Muscle of back (tissue), 11 donors: ENCODE data around the gene HRC. TPM values are rescaled to one million over a fixed set of nuclear protein-coding genes. Genes with fewer than 3 reads are reported as not detected.
"Not testable (repeated sequence)": the region's sequence is repeated elsewhere in the genome, so short reads cannot be mapped to it uniquely, and the experiment has no call there.

ENCODE experiments used
- DNase-seq, 3 donors: peaks; one replicate each; pipeline versions ENCODE4 v3.0.0 to v3.0.0-alpha.2; 2013
- polyA plus RNA-seq, 10 donors: library from polyadenylated mRNA; unstranded; fragments of 120-200 nt; gene quantifications; one replicate each; pipeline ENCODE4 v1.2.1, GENCODE V29; 2013; ENCODE audit not compliant: insufficient read length in 10 of 10

The HRC gene
- polyA plus RNA-seq, 10 donors: 77.6 to 154 (median 138) TPM

- DNase-seq: peak in 1 of 3 donors; percentile 41
Observed at GRCh38 chr19:49165111-49165750, 10.0 kb upstream of the HRC start.

GRCh38 chr19:49161987-49162386 is 6.8 kb upstream of the HRC start:
- no peak for DNase-seq

GRCh38 chr19:49160450-49161189 is 5.4 kb upstream of the HRC start:
- no peak for DNase-seq

- peak; percentile 88 to 95 (median 89) for DNase-seq
Observed at GRCh38 chr19:49157445-49158224, 2.4 kb upstream of the HRC start, which contains the start of gene TRPM4. TSS of gene TRPM4 (plus strand) at chr19:49157792. CDS start at chr19:49157867, 75 bp downstream.

- peak in 2 of 3 donors; percentile 68 to 74 for DNase-seq
Observed at GRCh38 chr19:49155820-49156346, 687 bp upstream of the HRC start.

DNA sequence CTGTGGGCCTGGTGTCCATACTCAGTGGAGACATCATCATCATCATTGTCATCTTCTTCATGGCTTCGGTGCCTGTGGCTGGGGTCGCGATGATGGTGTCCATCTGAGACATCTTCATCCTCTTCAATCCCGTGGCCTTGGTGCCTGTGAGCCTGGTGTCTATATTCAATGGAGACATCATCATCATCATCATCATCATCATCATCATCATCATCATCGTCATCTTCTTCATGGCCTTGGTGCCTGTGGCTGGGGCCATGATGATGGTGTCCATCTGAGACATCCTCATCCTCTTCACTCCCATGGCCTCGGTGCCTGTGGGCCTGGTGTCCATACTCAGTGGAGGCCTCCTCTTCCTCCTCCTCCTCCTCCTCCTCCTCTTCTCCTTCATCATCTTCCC is 917 bp downstream of the HRC start:
- no peak for DNase-seq

- no peak for DNase-seq
Observed at GRCh38 chr19:49153167-49153809, 1.9 kb downstream of the HRC start.

DNA sequence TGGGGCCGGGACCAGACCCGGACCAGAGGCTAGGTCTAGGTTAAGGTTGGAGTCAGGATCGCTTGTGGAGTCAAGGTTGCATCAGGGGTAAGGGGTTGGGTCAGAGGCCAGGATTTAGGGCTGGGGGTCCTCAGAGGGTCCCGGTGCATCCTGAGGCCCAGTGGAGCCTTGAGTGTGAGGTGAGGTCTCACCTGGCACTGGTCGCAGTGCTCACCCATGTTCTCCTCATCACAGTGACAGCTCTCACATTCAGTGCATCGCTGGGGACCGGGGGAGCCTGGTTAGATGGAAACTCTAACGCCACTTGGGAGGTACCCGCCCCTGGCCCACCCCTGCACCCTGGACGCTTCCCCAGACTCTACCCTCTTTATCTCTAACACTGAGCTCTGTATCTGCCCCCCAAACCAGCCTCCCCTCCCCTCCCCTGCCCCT is 3.1 kb downstream of the HRC start:
- no peak for DNase-seq

- DNase-seq: peak in 2 of 3 donors; percentile 62 to 85
Observed at GRCh38 chr19:49151267-49152118, 3.7 kb downstream of the HRC start.

- no peak for DNase-seq
Observed at GRCh38 chr19:49150944-49151243, 4.3 kb downstream of the HRC start.

- peak; percentile 88 to 98 (median 91) for DNase-seq
Observed at GRCh38 chr19:49150106-49150943, 4.9 kb downstream of the HRC start.

DNA sequence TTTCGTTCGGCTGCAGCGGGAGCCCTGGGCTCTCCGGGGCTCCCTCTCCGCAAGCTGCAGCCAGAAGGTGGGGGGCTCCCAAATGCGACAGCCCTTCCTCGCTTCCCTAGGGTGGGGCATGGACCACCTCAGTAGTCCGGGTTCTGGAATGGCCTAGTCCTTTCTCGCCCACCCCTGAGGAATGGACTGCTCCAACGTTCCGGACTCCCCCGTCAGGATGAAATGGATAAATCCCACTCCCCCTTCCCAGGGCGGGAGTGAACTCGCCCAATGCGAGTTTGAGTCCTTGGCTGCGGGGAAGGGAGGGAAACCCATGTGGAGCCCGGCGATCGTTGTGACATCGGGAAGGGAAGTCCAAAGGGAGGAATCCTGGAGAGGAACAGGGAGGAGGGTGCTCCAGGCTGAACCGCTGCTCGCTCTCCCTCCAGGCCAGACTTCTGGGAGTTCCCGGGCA is 5.5 kb downstream of the HRC start:
- DNase-seq: peak; percentile 87 to 96 (median 91)

DNA sequence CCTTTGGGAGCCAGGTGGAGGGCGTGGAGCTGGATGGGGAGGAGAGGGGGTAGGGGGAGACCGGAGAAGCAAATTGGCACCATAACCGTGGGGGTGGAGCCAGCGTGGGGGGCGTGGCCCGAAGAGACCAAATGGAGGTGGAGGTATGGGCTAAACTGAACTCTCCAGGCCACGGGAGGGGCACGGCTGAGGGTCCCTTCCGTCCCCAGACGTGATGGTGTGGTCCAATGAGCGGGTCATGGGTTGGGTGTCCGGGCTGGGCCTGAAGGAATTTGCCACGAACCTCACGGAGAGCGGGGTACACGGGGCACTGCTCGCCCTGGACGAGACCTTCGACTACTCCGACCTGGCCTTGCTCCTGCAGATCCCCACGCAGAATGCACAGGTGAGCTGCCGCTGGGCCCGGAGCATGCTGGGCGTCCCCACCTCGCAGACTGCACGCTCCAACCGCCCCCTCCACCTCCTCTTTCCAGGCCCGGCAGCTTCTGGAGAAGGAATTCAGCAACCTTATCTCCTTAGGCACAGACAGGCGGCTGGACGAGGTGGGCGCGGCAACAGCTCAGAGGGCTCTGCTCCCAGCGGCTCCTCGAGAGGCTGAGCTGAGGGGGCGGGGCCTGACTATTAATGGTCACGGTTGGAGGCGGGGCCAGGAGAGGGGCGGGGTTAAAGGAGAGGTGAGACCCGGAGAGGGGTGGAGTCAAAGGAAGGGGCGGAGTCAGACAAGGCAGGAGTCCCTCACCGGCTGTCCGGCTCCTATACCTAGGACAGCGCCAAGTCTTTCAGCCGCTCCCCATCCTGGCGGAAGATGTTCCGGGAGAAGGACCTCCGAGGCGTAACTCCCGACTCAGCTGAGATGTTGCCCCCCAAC is 6.2 kb downstream of the HRC start:
- peak; percentile 92 to 96 (median 93) for DNase-seq

DNA sequence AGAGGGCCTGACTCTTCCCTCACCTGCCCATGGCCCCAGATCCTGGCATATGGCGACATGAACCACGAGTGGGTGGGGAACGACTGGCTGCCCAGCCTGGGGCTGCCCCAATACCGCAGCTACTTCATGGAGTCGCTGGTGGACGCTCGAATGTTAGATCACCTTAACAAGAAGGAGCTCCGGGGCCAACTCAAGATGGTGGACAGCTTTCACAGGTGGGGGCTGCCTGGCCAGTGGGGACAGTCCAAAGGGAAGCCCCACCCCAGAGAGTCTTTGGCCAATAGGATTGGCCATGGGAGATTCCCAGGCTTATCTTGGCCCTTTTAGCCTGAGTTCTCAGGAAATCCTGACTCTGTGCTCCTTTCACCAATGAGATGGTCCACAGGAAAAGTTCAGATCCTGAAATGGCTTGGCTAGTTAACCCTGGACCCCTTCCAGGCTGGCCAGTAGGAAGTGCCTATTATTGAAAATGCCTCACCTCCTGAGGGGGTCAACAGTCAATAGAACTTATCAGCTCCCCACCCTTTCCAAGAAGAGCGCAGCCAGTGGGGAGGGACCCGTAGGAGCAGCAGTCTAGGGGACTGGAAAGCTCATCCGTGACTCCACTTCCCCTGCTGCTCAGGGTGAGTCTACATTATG is 7.0 kb downstream of the HRC start:
- no peak for DNase-seq

- not testable (repeated sequence) for DNase-seq
Observed at GRCh38 chr19:49146408-49146770, 8.8 kb downstream of the HRC start.

DNA sequence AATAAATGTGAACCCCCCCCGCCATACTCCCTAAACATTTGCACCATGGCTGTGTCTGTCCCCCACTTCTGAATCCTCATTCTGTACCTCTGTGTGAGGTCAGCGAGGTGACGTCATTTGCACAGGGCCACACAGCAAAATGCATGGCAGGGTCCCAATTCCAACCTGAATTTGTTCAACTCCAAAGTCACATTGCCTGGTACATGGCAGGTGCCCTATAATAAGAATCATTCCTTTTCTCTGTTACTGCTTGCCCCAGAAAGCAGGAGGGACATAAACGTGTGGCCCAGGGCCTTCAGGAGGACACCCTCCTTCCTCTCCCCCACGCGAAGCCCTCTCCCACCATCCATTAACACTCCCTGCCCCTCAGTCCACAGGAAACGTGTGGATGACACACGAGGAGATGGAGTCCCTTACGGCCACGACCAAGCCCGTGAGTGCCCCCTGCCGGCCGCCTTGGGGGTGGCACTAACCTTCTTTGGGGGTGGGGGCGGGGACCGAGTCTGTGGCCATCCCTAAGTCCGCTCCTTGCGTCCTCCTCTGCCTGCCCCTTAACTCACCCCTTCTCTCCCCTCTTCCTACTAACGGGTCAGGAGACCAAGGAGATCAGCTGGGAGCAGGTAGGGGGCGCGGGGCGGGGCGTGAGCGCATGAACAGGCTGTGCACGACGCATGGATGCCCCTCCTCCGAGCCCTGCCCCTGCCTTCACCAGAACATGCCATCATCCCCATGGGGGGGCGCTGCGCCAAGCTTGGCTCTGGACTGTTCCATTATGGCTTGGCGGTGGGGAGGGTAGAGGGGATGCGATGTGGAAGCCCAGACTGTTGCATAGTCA is 9.4 kb downstream of the HRC start:
- DNase-seq: peak in 2 of 3 donors; percentile 74 to 87

- DNase-seq: peak; percentile 91 to 96 (median 91)
Observed at GRCh38 chr19:49142866-49143335, 12.3 kb downstream of the HRC start.
